K562 treated with DMSO at 1 percent for 4 hours (cell line): ENCODE data around the gene ANAPC15. TPM values are rescaled to one million over a fixed set of nuclear protein-coding genes. Genes with fewer than 3 reads are reported as not detected.

Experiments used
- total RNA-seq: library from RNA; unstranded; fragments of 300-600 nt; gene quantifications from 2 replicates; pipeline ENCODE4 v1.2.3, GENCODE V29; 2022; ENCODE audit not compliant: insufficient read depth

ANAPC15 gene
- total RNA-seq = 37.3 and 45.9 TPM in 2 replicates

GRCh38 chr11:72112143-72112977, at the start of gene ANAPC15:
Gene ANAPC15 (minus strand): TSS chr11:72112695. CDS start chr11:72111276, 1,419 bp downstream.

GRCh38 chr11:72135473-72135872, 23.0 kb upstream of the ANAPC15 start, which contains the start of gene FOLR3:
Gene FOLR3 (plus strand): TSS chr11:72135725. CDS start chr11:72135953, 228 bp downstream.

GRCh38 chr11:72105888-72106287, 6.6 kb downstream of the ANAPC15 start, which contains the start of gene TOMT:
Gene TOMT (plus strand): TSS chr11:72105924. CDS start chr11:72105952, 28 bp downstream.

GRCh38 chr11:72102946-72103753, 9.3 kb downstream of the ANAPC15 start, which contains the start of gene LAMTOR1:
Gene LAMTOR1 (minus strand): TSS chr11:72103297. CDS start chr11:72103224, 73 bp downstream.

GRCh38 chr11:72080326-72081183, 31.9 kb downstream of the ANAPC15 start, which contains the start of the genes LRRC51 and NUMA1:
Gene LRRC51 (plus strand): TSS chr11:72080850. CDS start chr11:72089084, 8,234 bp downstream.
Gene NUMA1 (minus strand): TSS chr11:72080542. CDS start chr11:72035943, 44,599 bp downstream.

Other genes starting within 250 kb of the ANAPC15 start
- gene DEFB131B, start 234.2 kb downstream of the ANAPC15 start, total RNA-seq = not detected in 2 replicates
- 1.8 TPM in 1 of 2 replicates, not detected in the other for gene XNDC1N, start 184.1 kb downstream of the ANAPC15 start, total RNA-seq
- gene RNF121, start 183.6 kb downstream of the ANAPC15 start, total RNA-seq = 16.1 and 46.8 TPM in 2 replicates
- gene IL18BP, start 113.8 kb downstream of the ANAPC15 start, total RNA-seq = 9.5 and 15.9 TPM in 2 replicates
- 93.9 and 115 TPM in 2 replicates for gene NUMA1, start 32.2 kb downstream of the ANAPC15 start, total RNA-seq
- gene LRRC51, start 31.8 kb downstream of the ANAPC15 start, total RNA-seq = 2.3 and 2.6 TPM in 2 replicates
- gene LAMTOR1, start 9.4 kb downstream of the ANAPC15 start, total RNA-seq = 72.5 and 76.0 TPM in 2 replicates
- not detected in 2 replicates for gene TOMT, start 6.8 kb downstream of the ANAPC15 start, total RNA-seq
- gene FOLR3, start 23.0 kb upstream of the ANAPC15 start, total RNA-seq = not detected in 2 replicates
- 13.7 and 14.0 TPM in 2 replicates for gene FOLR1, start 79.4 kb upstream of the ANAPC15 start, total RNA-seq
- not detected in 2 replicates for gene FOLR2, start 104.1 kb upstream of the ANAPC15 start, total RNA-seq
- gene INPPL1, start 112.1 kb upstream of the ANAPC15 start, total RNA-seq = 114 and 143 TPM in 2 replicates
- not detected in 2 replicates for gene PHOX2A, start 131.5 kb upstream of the ANAPC15 start, total RNA-seq